NCI-H1436 treated with DMSO at 0.1 percent for 48 hours (cell line): ENCODE results near the gene SLC52A1.
"Not testable (repeated sequence)": the region's sequence is repeated elsewhere in the genome, so short reads cannot be mapped to it uniquely, and the experiment has no call there.

ENCODE experiments used
- DNase-seq: peaks from one replicate; lab custom pipeline; 2025; lab: John Stamatoyannopoulos, UW

SLC52A1 gene

DNA sequence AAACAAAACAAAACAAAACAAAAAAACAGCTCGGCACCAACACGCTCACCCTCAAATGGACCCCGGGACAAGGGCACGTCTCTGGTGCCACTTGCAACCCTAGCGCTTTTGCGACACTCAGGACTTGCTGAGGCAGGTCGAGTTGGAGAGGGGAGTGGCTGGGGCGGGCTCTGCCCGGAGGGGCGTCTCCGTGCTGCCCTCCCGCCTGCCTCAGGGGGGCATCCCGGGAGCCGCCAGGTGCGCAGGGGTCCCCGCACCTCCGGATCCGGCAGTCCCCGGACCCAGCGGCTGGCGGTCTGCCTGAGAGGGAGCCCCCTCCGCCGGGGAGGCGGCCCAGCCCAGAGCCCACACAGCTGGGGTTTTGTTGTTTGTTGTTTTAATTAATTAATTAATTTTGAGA, at the start of gene SLC52A1:
TSS of gene SLC52A1 (minus strand) at position 112 of the 400 bp plus-strand sequence. CDS start 820 bp downstream, outside the sequence.
- DNase-seq, result no peak

DNA sequence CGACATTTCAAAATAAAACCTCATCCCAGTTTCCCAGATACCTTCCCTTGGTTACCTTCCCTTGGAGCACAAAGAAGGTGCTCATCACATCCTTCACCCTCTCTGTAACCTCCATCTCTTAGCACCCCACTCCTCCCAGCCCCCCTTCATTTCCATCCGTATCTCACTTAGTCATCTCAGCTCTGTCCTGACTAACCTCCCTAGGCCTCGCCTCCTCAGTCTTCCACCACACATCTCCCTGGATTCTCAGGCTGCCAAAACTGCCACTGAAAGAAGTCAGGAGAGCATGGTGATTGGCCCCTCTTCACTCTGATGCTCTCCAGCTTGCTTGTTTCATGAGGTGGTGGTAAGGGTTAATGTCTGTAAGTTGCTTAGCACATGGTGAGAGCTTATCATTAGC, 45.4 kb upstream of the SLC52A1 start:
- no peak for DNase-seq

DNA sequence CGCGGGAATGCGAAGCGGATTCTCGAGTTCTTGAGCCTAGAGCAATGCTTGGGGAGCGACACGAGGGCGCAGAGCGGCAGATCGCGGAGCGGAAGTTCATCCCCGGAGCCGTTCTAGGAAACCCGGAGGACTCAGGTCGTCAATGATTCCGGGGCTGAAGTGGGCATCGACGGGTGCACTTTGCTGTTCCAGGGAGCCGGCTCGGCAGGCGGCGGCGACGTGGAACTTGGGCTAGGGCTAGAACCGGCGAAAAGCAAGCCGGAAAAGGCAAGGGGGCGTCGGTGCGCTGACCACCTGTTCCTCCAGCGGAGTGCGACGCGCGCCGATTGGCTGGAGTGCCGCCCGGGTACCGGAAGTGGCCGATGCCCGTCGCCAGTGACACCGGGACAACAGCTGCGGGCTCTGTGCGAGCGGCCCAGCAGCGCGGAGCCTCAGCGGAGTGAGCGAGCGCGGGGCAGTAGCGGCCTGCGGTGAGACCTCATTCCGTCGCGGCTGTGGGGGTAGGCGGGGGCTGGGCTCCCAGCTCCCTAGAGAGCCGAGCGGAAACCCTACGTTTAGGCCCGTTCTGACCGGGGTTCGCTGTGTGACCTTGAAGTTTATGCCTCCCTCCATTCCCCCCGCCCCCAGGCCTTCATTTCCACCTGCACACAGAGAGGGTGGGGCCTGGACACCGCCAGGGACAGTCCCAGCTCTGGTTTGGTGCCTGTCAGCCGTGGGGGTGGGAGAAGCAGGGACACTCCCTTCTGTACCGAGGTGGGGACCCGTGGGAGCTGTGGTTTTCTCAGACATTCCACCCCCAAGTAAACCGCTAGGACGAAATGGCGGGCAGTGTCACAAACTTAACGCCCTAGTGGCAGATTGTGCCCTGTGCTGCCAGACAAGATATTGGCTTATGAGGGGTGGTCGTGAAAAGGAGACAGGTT, 43.1 kb upstream of the SLC52A1 start, which contains the start of gene ZFP3:
TSS of gene ZFP3 (plus strand) at position 362 of the 923 bp plus-strand sequence. CDS start 13,038 bp downstream, outside the sequence.
- peak; percentile 21 for DNase-seq

DNA sequence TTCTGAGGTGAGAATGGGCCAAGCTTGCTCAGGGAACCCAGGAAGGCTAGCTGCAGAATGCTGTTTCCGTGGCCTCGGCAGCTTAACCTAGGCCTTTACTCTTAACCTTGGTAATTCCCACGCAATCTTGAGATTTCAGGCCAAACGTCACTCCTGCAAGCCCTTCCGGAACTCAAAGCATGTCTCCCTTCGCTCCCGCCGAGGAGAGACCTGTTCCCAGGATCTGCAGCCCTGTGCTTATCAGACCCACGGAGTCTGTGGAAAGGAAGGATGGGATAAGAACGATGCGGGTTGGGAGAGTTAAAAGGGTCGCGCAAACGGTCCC, 42.5 kb upstream of the SLC52A1 start:
- no peak for DNase-seq

DNA sequence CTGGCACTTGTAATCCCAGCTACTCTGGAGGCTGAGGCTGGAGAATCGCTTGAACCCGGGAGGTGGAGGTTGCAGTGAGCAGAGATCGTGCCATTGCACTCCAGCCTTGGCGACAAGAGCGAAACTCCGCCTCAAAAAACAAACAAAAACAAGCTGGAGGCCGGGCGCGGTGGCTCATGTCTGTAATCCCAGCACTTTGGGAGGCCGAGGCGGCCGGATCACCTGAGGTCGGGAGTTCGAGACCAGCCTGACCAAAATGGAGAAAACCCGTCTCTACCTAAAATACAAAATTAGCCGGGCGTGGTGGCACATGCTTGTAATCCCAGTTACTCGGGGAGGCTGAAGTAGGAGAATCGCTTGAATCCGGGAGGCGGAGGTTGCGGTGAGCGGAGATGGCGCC, 42.0 kb upstream of the SLC52A1 start:
- not testable (repeated sequence) for DNase-seq

DNA sequence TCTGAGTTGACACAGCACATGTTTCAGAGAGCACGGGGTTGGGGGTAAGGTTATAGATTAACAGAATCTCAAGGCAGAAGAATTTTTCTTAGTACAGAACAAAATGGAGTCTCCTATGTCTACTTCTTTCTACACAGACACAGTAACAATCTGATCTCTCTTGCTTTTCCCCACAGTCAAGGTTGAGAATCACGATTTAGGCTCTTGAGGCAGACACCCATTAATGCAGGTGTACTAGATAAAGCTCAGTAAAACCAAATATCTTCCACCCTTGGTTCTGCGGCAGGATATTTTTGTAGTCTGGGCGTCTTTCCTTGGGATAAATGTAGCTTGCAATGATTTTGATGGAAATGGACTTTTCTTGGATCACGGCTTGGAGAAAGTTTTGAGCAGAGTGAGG, 40.2 kb upstream of the SLC52A1 start:
- not testable (repeated sequence) for DNase-seq

DNA sequence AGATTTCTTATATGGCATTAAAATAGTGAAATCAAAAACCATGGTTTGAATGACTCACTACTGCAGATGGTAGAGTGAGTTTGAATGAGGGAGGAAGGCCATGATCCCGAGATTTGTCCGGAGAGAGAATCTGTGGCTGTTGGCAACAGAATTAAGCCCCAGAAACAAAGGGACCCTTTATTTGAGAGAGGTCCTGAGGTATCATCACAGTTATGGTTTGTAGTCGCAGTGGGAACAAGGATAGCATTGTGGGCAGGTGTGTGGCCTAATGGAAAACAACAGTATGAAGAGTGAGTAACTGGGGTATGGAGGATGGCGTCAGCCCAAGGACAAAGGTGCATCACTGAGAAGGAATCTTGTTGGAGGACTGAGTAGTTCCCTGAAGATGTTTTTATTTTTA, 34.5 kb upstream of the SLC52A1 start:
- no peak for DNase-seq

DNA sequence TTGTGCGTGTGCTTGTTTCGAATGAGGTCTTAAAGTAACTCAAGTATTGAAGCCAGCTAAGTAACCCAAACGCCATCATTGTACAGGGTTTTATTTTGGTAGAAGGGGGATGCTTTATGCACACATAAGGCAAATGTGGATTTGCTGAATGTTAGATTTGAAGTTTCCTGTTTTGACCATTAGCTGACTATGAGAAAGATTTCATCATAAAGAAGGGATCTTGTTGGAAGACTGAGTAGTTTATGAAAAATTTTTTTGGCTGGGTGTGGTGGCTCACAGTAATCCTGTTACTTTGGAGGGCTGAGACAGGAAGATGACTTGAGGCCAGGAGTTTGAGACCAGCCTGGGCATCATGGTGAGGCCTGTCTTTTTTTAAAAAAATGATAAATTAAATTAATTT, 33.0 kb upstream of the SLC52A1 start:
- no peak for DNase-seq

DNA sequence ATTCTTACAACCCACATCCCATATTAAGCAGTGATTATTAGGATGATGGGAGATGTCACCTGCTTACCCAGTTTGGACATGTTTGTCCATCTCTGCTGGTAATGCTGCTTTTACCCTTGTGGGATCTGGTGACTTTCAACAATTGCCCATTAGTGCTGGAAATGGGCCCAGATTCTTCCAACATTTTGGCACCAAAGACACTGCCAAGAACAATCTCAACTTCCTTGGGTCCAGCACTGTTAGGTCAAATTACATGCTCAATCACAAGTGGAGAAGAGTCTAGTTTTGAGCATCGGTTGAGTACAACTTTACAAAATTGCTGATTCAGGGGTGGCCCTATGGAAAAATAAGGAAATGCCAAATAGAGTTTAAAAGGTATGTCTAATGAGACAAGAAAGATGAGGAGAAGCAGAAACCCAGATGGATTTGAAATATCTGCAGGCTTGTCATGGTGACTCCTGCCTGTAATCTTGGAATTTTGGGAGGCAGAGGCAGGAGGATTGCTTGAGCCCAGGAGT, 30.1 kb upstream of the SLC52A1 start:
- no peak for DNase-seq

DNA sequence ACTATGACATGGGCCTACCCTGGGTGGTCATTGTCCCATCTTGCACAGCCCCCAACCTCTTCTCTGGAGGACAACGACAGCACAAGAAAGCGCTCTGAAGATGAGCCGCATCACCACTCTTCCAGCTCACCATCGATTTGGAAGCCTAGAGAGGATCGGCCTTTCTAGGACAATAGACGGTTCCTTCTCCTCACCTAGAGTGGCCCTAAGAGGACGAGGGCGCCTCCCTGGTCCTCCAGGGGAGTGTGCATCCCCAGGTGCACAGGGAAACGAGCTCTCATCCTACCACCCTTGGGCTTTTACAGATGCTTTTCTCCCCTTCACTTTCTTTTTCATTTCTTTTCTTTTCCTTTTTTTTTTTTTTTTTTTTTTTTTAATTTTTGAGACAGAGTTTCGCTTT, 20.3 kb upstream of the SLC52A1 start:
- DNase-seq, result no peak

DNA sequence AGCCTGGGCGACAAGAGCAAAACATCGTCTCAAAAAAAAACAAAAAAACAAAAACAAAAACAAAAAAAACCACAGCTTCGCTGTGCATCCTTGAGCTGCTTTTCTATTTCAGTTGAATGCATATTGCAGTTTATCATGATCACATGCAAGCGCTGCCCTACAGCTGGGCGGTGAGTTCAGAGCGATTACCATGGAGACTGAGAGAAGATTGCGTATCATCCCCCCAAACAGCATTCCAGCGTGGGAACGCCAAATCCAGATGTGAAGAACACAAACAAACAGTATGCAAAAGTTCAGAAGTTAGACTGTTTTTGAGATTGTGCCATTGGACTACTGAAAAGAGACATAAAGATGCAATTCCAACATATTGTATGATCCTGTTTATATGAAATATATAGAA, 15.1 kb upstream of the SLC52A1 start:
- no peak for DNase-seq

DNA sequence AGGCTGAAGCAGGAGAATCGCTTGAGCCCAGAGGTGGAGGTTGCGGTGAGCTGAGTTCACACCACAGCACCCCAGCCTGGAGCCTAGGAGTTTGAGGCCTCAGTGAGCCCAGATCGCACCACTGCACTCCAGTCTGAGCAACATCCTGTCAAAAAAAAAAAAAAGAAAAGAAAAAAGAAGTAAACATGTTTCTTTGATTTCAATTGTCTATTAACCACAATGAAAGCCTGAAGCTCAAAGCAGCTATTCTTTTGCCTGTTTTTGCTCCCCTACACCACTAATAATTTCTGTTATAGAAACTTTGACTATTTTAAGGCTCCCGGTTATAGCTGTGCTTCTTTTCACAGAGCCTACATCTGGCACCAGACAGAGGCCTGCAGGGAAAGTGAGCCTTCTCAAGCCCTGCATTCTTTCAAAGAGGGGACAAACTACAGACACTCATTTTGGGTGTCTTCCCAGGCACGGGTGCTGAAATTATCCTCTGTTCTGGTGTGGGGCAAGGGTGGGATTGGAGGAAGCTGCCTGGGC, 14.2 kb upstream of the SLC52A1 start:
- DNase-seq, result no peak

DNA sequence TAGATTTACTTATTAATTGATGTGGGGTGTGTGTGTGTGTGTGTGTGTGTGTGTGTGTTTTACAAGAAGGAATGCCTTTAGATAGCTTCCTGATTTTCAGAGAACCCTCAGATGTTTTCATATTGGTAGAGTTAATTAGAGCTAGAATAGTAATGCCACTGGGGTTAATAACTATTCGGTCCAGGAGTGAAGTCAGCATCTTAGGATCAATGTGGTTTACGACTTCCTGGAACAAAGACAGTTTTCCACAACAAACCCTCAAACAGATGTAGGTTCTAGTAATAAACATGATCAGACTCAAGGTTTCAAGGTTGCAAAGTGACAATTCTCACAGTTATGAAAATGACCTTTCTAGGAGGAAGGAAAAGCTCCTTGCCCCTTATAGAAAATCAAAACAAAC, 12.2 kb upstream of the SLC52A1 start:
- no peak for DNase-seq

DNA sequence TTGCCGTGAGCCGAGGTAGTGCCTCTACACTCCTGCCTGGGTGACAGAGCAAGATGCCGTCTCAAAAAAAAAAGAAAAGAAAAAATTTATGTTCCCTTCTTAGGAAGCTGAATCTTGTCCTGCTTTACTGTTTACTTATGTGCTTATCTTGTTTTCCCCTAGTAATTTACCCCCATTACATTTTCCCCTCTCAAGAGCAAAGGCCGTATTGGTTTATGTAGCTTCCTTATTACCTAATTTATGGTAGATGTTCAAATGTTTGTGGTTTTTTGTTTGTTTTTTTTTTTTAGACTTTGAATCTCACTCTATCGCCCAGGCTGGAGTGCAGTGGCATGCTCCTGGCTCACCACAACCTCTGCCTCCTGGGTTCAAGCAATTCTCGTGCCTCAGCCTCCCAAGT, 10.3 kb upstream of the SLC52A1 start:
- no peak for DNase-seq

DNA sequence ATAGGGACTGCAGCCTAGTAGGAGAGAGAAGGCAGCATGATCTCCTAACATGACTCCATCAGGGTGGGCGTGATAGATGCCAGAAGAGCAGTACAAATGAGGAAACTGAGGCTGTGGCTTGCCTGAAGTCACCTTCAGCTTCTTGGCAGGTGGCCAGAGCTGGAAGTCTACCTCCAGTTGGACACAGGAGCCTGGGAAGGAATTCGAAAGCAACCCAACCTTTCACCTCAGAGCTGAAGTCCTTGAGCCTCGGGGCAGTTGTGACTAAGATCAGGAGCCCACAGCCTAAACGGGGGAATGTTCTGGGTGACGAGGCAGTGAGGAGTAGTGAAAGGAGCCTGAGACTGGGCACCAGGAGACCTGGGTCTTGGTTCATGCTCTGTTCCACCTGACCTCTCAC, 9.4 kb upstream of the SLC52A1 start:
- no peak for DNase-seq

DNA sequence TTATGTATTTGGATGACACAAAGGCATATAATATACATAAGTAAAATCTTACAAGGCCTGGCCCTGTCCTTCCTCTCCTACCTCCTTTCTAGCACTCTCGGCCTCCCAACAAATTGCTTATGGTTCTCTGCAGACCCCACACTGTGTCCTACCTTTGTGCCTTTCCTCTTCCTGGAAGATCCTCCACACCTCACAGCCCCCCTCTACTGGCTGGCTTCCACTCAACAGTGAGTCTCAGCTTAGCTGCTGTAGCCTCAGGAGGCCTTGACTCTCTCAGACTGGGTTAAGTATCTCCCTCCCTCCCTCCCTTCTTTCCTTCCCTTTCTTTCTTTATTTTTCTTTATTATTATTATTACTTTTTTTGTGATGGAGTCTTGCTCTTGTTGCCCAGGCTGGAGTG, 8.3 kb upstream of the SLC52A1 start:
- DNase-seq, result no peak

DNA sequence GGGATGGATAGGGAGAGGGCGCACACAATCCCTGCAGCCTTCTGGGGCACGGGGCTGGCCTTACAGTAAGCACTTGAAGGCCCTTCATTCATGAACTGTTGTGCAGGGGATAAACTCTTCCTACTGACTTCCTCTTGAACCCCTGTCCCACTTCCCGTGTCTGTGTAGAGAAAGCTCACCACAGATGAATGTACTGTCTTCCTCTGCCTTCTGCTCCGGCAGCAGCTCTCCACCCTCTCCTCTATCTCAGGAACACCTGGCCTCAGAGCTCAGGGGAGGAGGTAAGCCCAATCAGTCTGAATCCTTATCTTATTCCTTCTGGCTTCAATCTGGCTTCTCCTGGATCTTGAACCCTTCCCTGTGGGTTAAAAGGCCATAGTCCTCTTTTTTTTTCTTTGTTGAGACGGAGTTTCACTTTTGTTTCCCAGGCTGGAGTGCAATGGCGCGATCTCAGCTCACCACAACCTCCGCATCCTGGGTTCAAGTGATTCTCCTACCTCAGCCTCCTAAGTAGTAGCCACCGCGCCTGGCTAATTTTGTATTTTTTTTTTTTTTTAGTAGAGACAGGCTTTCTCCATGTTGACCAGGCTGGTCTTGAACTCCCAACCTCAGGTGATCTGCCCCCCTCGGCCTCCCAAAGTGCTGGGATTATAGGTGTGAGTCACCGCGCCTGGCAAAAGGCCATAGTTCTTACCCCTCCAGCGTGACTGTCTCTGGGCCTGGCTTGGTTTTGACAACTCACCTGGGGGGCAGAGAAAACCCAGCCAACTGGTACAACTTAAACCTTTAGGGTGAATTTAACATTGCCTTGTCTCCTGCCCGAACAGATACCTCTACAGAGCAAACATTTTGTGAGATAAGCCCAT, 7.2 kb upstream of the SLC52A1 start:
- DNase-seq, result no peak

DNA sequence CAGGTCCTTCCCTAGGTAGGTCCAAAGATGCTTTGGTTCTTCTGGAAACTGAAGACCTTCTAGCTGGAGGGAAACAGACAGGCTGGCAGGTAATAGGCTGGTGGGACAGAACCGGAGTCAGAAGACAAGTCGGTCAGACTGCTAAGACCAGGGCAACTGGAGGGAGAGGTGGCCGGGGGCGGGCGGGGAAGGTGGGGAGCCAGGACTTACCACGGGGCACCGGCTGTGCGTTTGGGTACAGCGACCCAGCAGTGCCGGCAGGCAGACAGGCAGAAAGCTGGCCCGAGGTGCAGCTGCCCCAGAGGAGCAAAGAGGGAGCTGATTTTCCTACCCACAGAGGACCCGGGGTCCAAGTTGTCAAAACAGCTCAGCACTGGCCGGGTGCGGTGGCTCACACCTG, 575 bp downstream of the SLC52A1 start:
- DNase-seq, result no peak

DNA sequence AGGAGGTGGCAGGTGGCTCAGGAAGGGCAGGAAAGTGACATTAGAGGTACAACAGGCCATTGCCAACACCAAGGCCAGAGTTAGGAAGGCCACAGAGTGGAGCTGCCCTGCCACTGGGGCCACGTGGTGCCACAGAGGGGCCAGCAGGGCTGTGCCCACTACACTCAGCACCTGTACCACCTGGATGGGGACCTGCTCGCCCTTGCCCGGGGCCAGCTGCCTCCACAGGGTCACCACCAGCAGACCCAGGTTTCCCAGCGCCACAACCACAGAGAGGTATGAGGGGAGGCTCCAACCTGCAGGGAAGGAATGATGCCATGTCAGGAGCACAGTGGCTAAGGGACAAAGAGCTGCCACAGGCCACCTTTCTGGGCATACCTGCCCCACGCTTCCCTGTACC, 1.2 kb downstream of the SLC52A1 start:
- DNase-seq, result no peak

DNA sequence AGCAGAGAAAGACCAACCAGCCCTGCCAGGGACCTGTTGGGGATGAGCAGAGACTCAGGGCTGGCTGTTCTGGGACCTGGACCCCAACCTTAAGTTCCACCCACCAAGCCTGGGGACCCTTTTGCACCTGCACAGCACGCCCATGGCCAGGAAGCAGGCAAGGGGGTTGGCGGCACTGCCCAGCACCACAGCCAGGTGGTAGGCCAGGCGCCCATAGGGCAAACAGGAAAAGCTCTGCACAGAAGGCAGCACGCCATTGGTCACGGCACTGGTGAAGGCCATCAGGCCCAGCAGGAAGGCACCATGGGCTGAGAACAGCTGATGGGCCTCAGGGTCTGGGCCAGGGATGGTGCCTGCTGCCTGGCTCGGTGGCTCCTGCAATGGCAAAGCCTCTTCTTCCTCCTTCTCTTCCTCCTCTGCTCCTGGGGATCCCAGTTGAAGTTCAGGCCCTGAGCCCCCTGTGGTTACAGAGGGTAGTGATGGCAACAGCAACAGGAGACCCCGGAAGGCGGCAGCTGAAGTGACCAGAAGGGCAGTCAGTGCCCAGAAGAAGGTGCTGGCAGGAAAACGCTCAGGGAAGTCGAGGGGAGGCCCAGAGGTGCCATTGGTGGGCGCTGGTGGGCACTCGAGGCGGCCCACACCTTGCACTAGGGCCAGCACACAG, 1.7 kb downstream of the SLC52A1 start:
- no peak for DNase-seq

DNA sequence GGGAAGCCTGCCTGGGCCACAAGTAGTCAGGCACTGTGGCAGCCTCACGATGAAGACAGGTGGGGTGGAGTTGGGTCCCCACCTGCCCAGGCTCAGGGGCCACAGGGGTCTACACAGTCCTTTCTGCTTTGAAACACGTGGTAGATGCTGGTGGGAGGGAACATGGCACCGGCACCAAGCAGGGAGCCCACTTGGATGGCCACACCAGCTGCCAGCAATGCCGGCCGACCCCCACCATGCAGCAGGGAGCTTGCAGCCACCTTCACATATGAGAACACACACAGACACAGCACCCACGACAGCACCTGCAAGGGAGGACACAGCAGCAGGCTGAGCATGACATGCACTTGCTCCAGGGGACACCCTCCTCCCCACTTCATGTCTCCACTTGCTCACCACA, 2.4 kb downstream of the SLC52A1 start:
- DNase-seq, result no peak
